ENCODE results near the gene P2RY8.

P2RY8 gene

GRCh38 chrX:1502853-1503252 is 34.1 kb downstream of the P2RY8 start:
- DNase-seq: no peak

GRCh38 chrX:1502241-1502640 is 34.7 kb downstream of the P2RY8 start:
- no peak for DNase-seq
- no peaks in the 10 kb centered on the region for H3K27me3 ChIP-seq (replicated peaks)
- in situ Hi-C loops (cut with HindIII; ENCODE audit: low pct_ligation_motif_present, low sequenced_read_pairs): no loop called here
- H3K36me3 ChIP-seq (replicated peaks): no peaks in the 10 kb centered on the region
- no peak overlapping the region for H3K27ac ChIP-seq
- TF ChIP-seq CTCF (IDR thresholded peaks at IDR 0.05; ENCODE audit: low read depth, low read length, missing control alignments): no peak
- no peak overlapping the region for H3K4me3 ChIP-seq (ENCODE audit: low read depth, low read length)

More at GRCh38 chrX:1502853-1503252, 34.1 kb downstream of the P2RY8 start:
- Histone ChIP-seq H3K36me3 (replicated peaks) (no peaks in the 10 kb centered on the region), H3K4me3 (ENCODE audit: low read depth, low read length) (no peak overlapping the region), H3K27me3 (replicated peaks) (no peaks in the 10 kb centered on the region), H3K27ac (no peak overlapping the region)
- no peak for TF ChIP-seq CTCF (IDR thresholded peaks at IDR 0.05; ENCODE audit: low read depth, low read length, missing control alignments)
- in situ Hi-C loops (cut with HindIII; ENCODE audit: low pct_ligation_motif_present, low sequenced_read_pairs): no loop called here

- Histone ChIP-seq H3K36me3 (replicated peaks) (no peaks in the 10 kb centered on the region), H3K4me3 (ENCODE audit: low read depth, low read length) (no peak overlapping the region), H3K27me3 (replicated peaks) (no peaks in the 10 kb centered on the region), H3K27ac (no peak overlapping the region)
- no peak for DNase-seq
- in situ Hi-C loops (cut with HindIII; ENCODE audit: low pct_ligation_motif_present, low sequenced_read_pairs): no loop called here
- TF ChIP-seq CTCF (IDR thresholded peaks at IDR 0.05; ENCODE audit: low read depth, low read length, missing control alignments): no peak
These were observed 36.0 kb downstream of the P2RY8 start for GRCh38 chrX:1500701-1501624.

- Histone ChIP-seq H3K27me3 (replicated peaks) (no peaks in the 10 kb centered on the region), H3K4me3 (ENCODE audit: low read depth, low read length) (no peak overlapping the region), H3K27ac (no peak overlapping the region), H3K36me3 (replicated peaks) (no peaks in the 10 kb centered on the region)
- in situ Hi-C loops (cut with HindIII; ENCODE audit: low pct_ligation_motif_present, low sequenced_read_pairs): no loop called here
- no peak for TF ChIP-seq CTCF (IDR thresholded peaks at IDR 0.05; ENCODE audit: low read depth, low read length, missing control alignments)
- no peak for DNase-seq
These were observed 40.9 kb downstream of the P2RY8 start for GRCh38 chrX:1496076-1496475.

- H3K27me3 ChIP-seq (replicated peaks): no peaks in the 10 kb centered on the region
- in situ Hi-C loops (cut with HindIII; ENCODE audit: low pct_ligation_motif_present, low sequenced_read_pairs): no loop called here
- no peak overlapping the region for H3K27ac ChIP-seq
- DNase-seq: no peak
- TF ChIP-seq CTCF (IDR thresholded peaks at IDR 0.05; ENCODE audit: low read depth, low read length, missing control alignments): no peak
- no peaks in the 10 kb centered on the region for H3K36me3 ChIP-seq (replicated peaks)
- H3K4me3 ChIP-seq (ENCODE audit: low read depth, low read length): no peak overlapping the region
These were observed 43.0 kb downstream of the P2RY8 start for GRCh38 chrX:1493877-1494510.
